ENCODE results near the gene CCDC170. TPM values are rescaled to one million over a fixed set of nuclear protein-coding genes. Genes with fewer than 3 reads are reported as not detected.

Gene CCDC170
- total and polyA plus RNA-seq, 2 of the 8 experiments (the other 6 are each of a cell fraction or from before 2014, with no cell fraction given): 0.06 to 0.09 TPM

DNA sequence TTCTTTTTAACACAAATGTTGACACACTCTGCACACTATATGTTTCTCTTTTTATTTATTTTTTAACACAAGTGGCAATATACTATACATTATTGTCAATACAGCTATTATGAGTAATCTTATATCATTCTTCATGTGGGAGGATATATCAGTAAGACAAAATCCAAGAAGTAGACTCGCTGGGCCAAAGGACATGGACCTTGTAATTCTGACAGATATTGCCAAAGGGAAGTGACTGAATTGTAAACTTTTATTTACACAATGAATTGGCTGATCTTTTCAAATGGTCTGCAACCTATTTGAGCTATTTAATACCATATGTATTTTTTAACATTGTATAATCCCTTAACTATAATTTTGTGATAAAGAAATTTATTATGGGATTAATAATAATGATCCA lies 56.0 kb downstream of the CCDC170 start (continued):
- TF ChIP-seq, protein P1, sequence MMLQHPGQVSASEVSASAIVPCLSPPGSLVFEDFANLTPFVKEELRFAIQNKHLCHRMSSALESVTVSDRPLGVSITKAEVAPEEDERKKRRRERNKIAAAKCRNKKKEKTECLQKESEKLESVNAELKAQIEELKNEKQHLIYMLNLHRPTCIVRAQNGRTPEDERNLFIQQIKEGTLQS (IDR thresholded peaks at IDR 0.05; ENCODE audit: insufficient read depth, low read depth, low read length): no peak
- no peak for TF ChIP-seq KDM1A (IDR thresholded peaks at IDR 0.05; ENCODE audit: borderline replicate concordance, low read length)
- TF ChIP-seq, protein P2, sequence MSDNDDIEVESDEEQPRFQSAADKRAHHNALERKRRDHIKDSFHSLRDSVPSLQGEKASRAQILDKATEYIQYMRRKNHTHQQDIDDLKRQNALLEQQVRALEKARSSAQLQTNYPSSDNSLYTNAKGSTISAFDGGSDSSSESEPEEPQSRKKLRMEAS (IDR thresholded peaks at IDR 0.05): no peak
- no peak for TF ChIP-seq TEAD4 (IDR thresholded peaks at IDR 0.05; ENCODE audit: low read depth, low read length)
